HG03342 (cell line): Measurements from ENCODE around the gene GJD4.

Experiments
- ATAC-seq: cut with Tn5 transposase; IDR thresholded peaks from one replicate; pipeline ENCODE4 v1.9.1; 2021; ENCODE audit warnings: mild to moderate bottlenecking, moderate library complexity; ENCODE audit not compliant: unreplicated experiment

The GJD4 gene

DNA sequence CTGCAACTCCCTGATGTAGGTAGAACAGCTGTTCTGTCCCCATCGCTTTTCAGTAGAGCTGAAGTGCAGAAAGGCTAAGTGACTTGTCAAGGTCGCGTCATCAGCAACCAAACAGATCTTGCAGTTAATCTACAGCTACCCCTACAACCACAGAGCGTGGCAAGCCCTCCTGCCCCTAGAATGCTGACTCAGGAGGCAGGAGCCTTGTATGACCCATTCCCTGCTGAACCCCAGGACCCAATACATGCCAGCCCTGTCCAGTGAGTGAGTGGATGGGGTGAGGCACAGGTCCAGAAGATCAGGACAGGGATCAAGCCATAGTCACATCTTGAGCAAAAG lies 26.6 kb upstream of the GJD4 start:
- no peak for ATAC-seq

DNA sequence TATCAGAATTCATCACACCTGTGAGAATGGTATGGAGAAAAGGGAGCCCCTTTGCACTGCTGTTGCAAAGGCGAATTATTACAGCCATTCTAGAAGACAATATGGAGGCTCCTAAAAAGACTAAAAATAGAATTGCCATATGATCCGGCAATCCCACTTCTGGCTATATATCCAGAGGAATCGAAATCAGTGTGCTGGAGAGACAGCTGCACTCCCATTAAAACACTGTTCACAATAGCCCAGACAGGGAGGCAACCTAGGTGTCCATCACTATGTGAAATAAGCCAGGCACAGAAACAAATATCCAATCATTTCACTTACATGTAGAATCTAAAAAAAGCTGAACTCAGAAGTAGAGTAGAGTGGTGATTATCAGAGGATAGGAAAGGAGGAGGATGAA lies 26.0 kb upstream of the GJD4 start:
- ATAC-seq: no peak

GRCh38 chr10:35579726-35580422 lies 25.3 kb upstream of the GJD4 start:
- ATAC-seq: no peak

DNA sequence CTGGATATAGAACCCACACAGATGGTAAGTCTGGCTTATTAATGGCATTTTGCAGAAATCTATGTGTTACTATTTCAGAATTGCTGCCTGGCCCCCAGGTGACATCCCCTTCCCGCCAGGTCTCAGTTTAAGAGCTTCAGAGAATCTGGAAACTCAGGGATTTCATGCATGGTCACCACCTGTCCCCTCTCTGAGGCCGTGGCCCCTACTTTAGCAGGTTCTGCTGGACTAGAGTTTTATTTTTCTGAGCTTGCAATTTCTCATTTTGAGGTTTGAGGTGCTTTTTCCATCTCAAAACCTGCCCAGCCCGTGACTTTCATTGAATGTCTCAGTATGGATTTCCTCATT lies 24.7 kb upstream of the GJD4 start:
- no peak for ATAC-seq

GRCh38 chr10:35581655-35582054 lies 23.5 kb upstream of the GJD4 start:
- ATAC-seq: no peak

GRCh38 chr10:35584946-35585345 lies 20.2 kb upstream of the GJD4 start:
- no peak for ATAC-seq

DNA sequence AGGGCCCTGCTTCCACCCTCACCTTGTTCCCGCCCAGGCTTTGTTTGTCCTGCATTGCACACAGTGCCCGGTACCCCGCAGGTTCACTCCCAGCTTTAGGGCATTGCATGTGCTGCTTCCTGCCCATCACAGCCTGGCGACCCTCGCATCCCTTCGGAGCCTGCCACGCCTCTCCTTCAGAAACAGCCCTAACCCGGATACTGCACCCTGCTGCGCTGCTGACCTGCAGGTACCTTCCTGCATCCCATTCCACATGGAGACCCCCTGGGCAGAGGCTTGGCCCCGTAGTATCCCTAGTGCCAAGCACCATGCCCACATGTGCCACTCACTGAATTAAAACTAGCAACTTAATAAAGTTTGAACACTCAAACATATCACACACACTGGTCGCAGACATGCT lies 19.8 kb upstream of the GJD4 start:
- no peak for ATAC-seq

GRCh38 chr10:35585903-35586535 lies 19.1 kb upstream of the GJD4 start:
- no peak for ATAC-seq

GRCh38 chr10:35588836-35589235 lies 16.3 kb upstream of the GJD4 start:
- ATAC-seq: no peak

DNA sequence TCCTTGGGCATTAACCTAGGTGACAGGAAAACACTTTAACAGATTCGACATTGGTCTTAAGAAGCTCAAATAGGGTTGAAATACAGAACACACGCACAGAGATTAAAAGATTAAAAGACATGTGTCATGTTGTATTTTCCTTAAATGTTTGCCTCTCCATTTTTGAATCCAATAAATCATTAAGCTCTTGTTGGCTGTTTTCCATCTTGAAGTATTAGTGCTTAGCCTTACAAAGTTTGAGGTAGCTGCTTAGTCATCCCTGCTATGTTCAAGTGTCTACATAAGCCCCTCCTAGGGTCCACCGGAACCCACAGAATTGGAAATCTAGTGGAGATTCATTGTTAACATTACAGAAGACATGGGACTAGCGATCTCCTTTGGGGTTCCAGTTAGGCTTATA lies 12.7 kb upstream of the GJD4 start:
- ATAC-seq: no peak

DNA sequence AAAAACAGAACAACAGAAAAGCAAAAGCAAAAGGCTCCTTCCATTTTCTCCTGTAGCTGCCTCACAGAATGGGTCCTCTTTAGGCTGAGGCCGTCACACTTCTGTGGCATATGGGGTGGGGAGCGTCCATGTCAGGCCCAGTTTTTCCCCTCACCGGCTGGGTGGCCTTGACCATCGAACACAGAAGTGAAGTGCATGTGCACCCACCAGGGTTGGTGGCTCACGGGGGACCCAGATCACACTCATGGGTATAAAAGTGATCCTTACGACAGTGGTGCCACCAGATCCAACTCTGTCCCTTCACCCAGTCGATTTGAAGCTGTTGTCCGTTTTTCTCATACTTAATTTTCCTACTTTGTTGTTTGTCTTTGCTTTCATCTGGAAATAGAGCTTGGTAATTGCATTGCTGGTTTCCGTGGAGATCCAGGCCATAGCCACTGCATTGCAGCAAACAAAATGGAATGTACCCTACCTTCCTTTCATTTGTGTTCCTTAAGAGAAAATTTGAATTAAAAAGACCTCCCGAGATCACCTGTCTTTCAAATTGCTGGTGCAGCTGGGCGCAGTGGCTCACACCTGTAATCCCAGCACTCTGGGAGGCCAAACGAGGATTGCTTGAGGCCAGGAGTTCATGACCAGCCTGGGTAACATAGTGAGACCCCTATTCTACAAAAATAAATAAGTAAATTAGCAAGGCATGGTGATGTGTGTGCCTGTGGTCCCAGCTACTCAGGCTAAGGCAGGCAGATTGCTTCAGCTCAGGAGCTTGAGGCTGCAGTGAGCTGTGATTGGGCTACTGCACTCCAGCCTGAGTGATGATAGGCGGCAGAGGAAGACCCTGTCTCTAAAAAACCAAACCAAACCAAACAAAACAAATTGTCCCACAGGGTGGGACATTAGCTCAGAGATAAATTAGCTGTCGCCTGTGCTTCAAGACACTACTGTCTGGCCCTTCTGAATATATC lies 10.7 kb upstream of the GJD4 start:
- no peak for ATAC-seq

DNA sequence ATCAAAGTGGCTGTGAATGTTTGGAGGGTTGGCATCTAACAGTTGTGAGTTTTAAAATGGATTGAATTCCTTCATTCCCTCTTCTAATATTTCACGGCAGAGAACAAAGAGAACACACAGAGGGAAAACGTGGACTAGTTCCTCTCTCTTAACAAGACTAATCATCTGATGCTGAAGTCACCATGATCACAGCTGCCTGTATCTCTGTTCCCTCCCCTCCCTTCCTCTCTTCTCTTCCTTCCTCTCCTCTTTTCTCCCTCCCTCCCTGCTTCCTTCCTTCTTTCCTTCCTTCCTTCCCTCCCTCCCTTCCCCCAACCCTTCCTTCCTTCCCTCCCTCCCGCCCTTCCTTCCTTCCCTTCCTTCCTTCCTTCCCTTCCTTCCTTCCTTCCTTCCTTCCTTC lies 10.0 kb upstream of the GJD4 start:
- no peak for ATAC-seq

- no peak for ATAC-seq
Observed at GRCh38 chr10:35598379-35598778, 6.8 kb upstream of the GJD4 start.

- ATAC-seq: no peak
Observed at GRCh38 chr10:35600193-35600592, 4.9 kb upstream of the GJD4 start.

GRCh38 chr10:35606430-35606829 lies 1.3 kb downstream of the GJD4 start:
- ATAC-seq: no peak

- ATAC-seq: no peak
Observed at GRCh38 chr10:35607475-35608327, 2.6 kb downstream of the GJD4 start.

DNA sequence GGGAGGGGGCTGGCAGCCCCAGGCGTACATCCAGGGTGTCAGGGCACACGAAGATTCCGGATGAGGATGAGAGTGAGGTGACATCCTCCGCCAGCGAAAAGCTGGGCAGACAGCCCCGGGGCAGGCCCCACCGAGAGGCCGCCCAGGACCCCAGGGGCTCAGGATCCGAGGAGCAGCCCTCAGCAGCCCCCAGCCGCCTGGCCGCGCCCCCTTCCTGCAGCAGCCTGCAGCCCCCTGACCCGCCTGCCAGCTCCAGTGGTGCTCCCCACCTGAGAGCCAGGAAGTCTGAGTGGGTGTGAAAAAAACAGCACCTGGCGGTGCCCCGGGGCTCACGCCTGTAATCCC lies 3.2 kb downstream of the GJD4 start:
- no peak for ATAC-seq

DNA sequence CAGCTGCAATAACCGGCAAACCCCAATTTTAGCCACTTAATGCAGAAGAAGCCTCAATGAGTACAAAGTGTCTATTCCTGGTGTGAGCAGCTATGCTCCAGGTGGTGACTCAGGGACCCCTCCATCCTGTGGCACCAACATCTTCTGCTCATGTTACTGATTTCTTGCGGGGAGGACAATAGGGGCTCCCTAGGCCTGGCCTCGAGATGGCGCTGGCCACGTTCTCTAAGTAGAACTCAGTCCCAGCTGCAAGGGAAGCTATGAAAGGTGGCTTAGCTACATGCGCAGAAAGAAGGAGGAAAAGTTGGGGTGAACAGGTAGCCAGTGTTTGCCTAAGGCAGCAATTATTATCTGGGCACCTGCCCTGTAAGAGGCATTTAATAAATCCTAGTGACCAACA lies 6.6 kb downstream of the GJD4 start:
- no peak for ATAC-seq

- no peak for ATAC-seq
Observed at GRCh38 chr10:35612385-35613106, 7.4 kb downstream of the GJD4 start.

DNA sequence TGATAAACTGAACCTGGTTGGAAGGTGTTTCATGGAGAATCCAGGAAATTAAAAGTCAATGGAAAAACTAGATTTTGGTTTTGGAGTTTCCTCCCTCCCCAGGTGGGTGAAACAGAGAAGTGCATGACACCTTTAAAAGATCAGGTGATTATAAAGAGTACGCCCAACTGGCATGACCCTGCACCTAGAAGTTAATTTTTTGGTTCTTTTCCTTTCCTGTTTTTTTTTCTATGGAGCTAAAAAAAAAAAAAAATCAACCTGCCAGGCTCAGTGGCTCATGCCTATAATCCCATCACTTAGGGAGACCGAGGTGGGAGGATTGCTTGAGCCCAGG lies 7.9 kb downstream of the GJD4 start:
- ATAC-seq: no peak
